Measurements from ENCODE around the gene TAF1A.

- TF ChIP-seq CTCF (IDR thresholded peaks at IDR 0.05; ENCODE audit: low read length): no peak
- TF ChIP-seq EZH2 (IDR thresholded peaks at IDR 0.05; ENCODE audit: borderline replicate concordance, low read length): no peak
Measured at GRCh38 chr1:222529916-222530315, 59.8 kb downstream of the TAF1A start.
